IPS-11a (cell line): ENCODE measurements around the gene HTR1D.

Source experiments
- H3K4me3 ChIP-seq: one replicate; pipeline ENCODE4 v1.5.1; 2013; ENCODE audit warnings: low read depth, low read length, control low read depth

The HTR1D gene

GRCh38 chr1:23187637-23188036 is 29.7 kb downstream of the HTR1D start:
- no peak overlapping the region for H3K4me3 ChIP-seq

DNA sequence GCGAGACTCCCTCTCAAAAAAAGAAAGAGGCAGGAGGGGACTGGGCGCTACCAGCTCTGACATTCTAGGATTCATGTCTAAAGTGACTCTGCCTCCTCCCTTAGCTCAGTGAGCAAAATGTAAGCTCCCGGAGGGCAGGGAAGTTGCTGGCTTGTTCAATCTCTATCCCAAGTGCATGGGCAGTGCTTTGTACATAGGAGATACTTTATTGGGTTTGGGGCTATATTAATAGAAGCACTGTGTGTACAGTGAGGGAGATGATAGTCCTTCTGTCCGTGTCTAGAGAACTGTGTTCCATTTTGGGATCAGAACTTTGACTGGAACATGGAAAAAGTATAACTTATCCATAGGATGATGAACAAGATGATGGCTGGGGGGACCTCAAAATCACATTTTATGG is 31.9 kb downstream of the HTR1D start:
- H3K4me3 ChIP-seq, result no peak overlapping the region

- no peak overlapping the region for H3K4me3 ChIP-seq
These were observed 32.9 kb downstream of the HTR1D start for GRCh38 chr1:23184212-23184934.

DNA sequence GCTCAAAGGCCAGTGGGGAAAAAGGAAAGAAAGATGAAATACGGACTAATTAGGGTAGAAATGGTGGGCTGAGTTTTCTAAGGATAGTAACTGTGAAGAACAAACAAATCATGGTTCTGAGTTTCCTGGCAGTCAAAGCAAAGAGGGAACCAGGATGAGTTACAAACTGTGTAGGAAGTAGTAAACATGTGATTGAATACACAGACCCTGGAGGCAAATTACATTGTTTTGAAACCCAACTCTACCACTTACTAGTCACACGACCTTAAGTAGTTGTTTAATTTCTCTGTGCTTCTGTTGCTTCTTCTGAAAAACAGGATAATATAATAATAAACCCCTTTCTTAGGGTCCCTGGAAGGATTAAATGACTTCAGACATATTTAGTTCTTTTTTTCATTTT is 37.4 kb downstream of the HTR1D start:
- H3K4me3 ChIP-seq, result no peak overlapping the region

DNA sequence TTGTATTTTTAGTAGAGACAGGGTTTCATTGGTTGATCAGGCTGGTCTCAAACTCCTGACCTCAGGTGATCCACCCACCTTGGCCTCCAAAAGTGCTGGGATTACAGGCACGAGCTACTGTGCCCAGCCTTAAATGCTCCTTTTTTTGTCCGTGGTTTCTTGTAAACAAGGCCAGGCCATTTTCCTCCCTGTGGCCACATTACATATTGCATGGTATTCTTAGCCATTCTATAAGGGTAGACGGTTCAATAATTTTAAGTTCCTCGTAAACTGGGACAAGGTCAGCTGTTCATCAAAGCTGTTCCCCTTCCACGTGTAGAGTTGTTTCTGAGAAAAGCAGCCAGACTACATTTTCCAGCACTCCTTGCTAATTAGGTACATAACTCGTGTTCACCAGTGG is 38.4 kb downstream of the HTR1D start:
- H3K4me3 ChIP-seq, result no peak overlapping the region

DNA sequence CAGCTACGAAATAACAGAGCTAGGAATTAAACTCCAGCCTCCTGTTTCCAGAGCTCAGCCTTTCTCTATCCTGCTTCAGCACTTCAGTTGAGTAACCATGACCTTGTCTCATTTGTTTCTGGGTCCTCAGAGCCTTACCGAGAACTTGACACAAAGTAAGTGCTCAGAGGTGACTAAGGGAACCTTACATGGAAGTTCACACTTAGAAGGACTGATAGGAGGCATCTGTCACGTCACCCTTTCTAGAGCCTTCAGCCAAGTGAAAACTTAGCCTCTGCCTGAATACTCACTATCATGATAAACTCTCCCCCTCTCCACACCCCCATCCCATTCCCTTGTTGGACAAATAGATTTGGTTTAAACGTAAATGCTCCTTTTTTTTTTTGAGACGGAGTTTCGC is 38.9 kb downstream of the HTR1D start:
- no peak overlapping the region for H3K4me3 ChIP-seq

DNA sequence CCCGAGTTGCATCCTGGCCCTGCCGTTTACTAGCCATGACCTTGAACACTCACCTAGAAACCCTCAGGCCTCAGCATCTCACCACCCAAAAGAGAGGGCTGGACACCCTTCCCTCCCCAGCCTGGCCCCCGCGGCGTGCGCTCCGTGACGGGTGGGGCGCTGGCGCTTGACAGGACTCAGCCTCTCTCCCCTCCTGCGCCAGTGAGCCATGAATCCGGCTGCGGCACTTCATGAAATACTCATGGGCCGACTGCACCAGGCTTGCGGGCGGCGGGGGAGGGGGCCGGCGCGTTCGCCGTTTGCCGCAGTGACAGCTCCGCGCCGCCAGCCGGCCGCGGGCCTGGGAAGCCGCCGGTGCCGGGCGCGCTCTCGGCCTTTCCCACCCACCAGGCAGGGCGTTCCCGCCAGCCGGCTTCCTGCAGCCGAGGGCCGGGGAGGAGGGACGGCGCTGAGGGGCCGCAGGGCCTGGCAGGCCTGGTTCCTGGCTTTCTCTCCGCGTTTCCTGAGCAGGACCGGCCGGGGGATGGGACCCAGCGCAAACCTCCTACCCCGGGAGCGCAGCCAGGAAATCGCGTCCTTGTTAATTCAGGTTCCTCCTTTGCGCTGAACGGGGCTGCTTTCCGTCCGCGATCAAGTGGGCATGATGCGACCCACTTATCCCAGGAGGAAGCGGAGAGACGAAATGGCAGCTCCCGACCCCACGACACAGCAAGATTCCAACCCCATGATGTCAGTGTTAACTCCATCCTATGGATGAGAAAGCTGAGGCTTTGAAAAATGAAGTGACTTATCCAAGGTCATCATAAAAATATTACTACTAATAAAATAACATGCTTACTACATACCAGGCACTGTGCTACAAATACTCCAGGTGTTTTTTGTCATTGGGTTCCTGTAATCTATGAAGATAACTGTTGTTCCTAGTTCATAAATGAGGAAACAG is 39.6 kb downstream of the HTR1D start:
- peak overlapping the region; percentile 31 for H3K4me3 ChIP-seq

DNA sequence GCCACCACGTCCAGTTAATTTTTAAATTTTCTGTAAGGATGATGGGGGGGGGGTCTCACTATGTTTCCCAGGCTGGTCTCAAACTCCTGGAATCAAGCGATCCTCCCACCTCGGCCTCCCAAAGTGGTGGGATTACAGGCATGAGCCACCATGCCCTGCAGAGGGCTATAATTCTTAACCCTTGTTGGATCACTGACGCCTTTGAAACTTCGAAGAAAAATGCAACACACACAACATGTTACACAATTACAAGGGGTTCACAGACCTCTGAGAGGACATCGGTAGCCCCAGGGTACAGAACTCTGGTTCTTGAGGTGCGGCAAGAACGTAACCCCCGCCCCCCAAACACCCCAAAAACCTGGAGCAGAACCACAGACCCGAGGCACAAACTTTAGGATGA is 40.3 kb downstream of the HTR1D start:
- H3K4me3 ChIP-seq, result peak overlapping the region; percentile 31

- H3K4me3 ChIP-seq, result no peak overlapping the region
These were observed 42.7 kb downstream of the HTR1D start for GRCh38 chr1:23174426-23175110.

DNA sequence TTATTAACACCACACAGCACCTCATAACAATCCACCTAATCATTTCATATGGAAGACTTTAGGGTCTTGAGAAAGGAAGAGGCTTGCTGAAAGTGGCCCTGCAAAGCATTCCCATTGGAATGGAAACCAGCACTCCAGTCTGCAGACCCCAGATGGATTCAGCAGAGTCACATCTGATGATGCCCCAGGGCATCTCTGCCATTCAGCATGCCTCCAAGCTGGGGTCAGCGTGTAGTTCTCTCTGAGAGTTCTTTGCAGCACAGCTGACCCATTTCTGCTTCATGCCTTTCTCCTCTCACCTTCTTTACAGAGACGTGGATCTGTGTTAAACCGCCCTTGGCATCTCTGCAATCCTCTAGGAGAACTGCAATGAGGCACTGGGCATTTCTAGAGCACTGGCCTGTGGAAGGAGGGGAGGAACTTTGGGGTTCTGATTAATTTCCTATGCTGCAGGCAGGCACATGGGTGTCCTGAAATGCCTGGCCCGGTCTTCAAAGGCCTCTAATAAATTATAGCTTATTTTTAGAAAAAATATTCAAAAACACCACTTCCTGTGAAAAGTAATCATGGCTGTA is 46.0 kb downstream of the HTR1D start:
- H3K4me3 ChIP-seq, result no peak overlapping the region

- no peak overlapping the region for H3K4me3 ChIP-seq
These were observed 47.5 kb downstream of the HTR1D start for GRCh38 chr1:23169727-23170335.

DNA sequence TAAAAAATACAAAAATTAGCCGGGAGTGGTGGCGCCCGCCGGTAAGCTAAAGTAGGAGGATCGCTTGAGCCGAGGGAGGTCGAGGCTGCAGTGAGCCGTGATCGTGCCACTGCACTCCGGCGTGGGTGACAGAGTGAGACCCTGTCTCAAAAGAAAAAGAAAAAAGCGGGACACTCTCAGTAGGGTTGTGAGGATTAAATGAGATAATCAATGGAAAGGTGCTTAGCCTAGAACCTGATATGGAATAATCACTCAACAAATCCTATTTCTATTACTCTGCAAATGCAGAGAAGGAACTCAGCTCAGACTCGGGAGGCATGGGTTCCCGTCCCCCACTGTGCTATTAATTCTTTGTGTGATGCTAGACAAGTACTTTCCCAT is 48.1 kb downstream of the HTR1D start:
- H3K4me3 ChIP-seq, result peak overlapping the region; percentile 71

- peak within 1 kb of the TSS; percentile 71 for H3K4me3 ChIP-seq
These were observed 48.7 kb downstream of the HTR1D start, which contains the start of gene LUZP1 for GRCh38 chr1:23168445-23169194. LUZP1 (minus strand) TSS chr1:23168856.

DNA sequence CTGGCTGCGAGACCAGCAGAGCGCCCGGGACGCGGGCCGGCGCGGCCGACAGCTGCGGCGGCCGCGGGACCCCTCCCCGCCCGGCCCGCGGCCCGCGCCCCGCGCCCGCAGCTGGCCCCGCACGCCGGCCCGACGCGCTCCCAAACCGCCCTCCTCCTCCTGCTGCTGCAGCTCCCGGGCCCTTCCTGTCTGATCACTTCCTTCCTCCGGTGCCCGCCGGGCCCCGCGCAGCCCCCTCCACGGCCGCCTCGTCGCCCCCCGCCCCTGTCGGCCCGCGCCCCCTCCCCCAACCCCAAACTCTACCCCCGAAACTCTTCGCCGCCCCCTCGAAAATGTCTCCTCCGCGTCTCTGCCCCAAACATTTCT is 49.2 kb downstream of the HTR1D start:
- peak overlapping the region; percentile 71 for H3K4me3 ChIP-seq

DNA sequence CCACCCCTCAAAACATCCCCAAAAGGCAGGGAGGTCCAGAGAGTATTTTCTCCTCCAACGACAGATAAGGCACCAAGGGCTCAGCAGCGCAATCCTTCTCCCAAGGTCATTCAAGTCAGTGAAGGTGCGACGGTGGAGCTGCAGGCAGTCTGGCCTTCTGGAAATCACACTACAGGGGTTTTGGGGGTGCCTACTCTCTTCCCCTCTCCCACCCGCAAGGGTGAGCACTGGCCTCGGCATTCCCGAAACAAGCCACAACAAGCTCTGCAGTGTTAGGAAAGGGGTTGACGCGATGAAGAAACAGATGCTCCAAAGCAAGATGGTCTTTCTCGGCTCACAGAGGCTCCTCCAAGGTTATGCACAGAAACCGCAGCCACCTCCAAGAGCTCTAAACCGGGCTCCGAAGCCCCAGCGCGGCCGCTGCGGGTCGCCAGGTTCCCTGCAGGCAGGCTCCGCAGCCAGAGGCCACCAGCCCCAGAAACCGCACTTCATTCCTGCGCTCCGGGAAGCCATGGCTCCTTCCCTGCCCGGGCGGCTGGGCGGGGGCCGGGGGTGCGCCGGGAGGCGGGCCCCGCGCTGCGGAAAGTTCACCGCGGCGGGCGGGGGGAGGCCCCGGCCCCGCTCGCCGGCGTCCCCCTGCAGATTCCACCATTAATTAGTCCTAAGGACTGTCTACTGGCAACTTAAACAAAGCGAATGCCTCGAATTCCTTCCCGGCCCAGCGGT is 49.8 kb downstream of the HTR1D start:
- H3K4me3 ChIP-seq, result peak overlapping the region; percentile 71

GRCh38 chr1:23166854-23167253 is 50.4 kb downstream of the HTR1D start:
- H3K4me3 ChIP-seq, result peak overlapping the region; percentile 71

GRCh38 chr1:23163395-23163794 is 53.9 kb downstream of the HTR1D start:
- no peak overlapping the region for H3K4me3 ChIP-seq

GRCh38 chr1:23159963-23160877 is 57.1 kb downstream of the HTR1D start:
- H3K4me3 ChIP-seq, result no peak overlapping the region
